C4-2B (cell line): ENCODE measurements around the gene LCE1E.

ENCODE experiments used
- CTCF ChIP-seq: fragments of 450-650 bp; conservative IDR thresholded peaks from 2 replicates; pipeline ENCODE4 v1.5.1; 2017; ENCODE audit warnings: mild to moderate bottlenecking
- ZFX ChIP-seq: fragments of 450-650 bp; IDR thresholded peaks from 2 replicates; pipeline ENCODE4 v1.6.1; 2017

GRCh38 chr1:152795686-152796085 lies 9.6 kb downstream of the LCE1E start:
- TF ChIP-seq CTCF (no peak), ZFX (no peak)
